Muscle of leg (tissue), 16 donors: Measurements from ENCODE around the gene EDNRB. TPM values are rescaled to one million over a fixed set of nuclear protein-coding genes. Genes with fewer than 3 reads are reported as not detected.
A peak's percentile ranks its signal among the peaks of the same experiment; 100 is the strongest.
"Not testable (repeated sequence)": the region's sequence is repeated elsewhere in the genome, so short reads cannot be mapped to it uniquely, and the experiment has no call there.

Source experiments
- DNase-seq: peaks from one replicate; pipeline ENCODE4 v3.0.0; 2013
- H3K27ac ChIP-seq: one replicate; pipeline ENCODE4 v1.5.1; 2013; ENCODE audit warnings: mild to moderate bottlenecking, low read length, control low read depth
- H3K27me3 ChIP-seq: one replicate; pipeline ENCODE4 v1.6.1; 2013; ENCODE audit warnings: low read length; ENCODE audit not compliant: control insufficient read depth, insufficient read depth
- H3K36me3 ChIP-seq: one replicate; pipeline ENCODE4 v1.6.1; 2013; ENCODE audit warnings: low read length; ENCODE audit not compliant: control insufficient read depth, insufficient read depth
- H3K4me1 ChIP-seq: one replicate; pipeline ENCODE4 v1.6.1; 2013; ENCODE audit warnings: low read length; ENCODE audit not compliant: control insufficient read depth, insufficient read depth
- H3K4me3 ChIP-seq: one replicate; pipeline ENCODE4 v1.5.1; 2013; ENCODE audit warnings: low read length, control low read depth
- H3K9me3 ChIP-seq: replicated peaks from 2 replicates; pipeline ENCODE4 v1.6.1; 2013; ENCODE audit warnings: low read depth, low read length; ENCODE audit not compliant: control insufficient read depth
- WGBS: methylation state at CpG from one replicate; pipeline ENCODE4 v1.1.5; 2013; ENCODE audit warnings: missing lambda C conversion rate; ENCODE audit not compliant: insufficient coverage; 5-methylcytosine and 5-hydroxymethylcytosine counted together
- long read RNA-seq, 11 donors: transcript quantifications; one replicate each; lab custom pipeline, GENCODE V29; 2026
- polyA plus RNA-seq, 8 donors: library from polyadenylated mRNA; unstranded; fragments of 120-200 nt; gene quantifications; one replicate each; pipeline versions ENCODE4 v1.2.1 to v1.2.3, GENCODE V29; 2013; ENCODE audit warnings: inconsistent platforms in 1 of 8, low replicate concordance in 1 of 8; ENCODE audit not compliant: insufficient read length in 8 of 8, insufficient read depth in 1 of 8
- total RNA-seq: library from RNA; stranded (reverse); fragments of 120-200 nt; gene quantifications from one replicate; pipeline ENCODE4 v1.2.4, GENCODE V29; 2013

The EDNRB gene
- total RNA-seq = 11.4 TPM
- 10 to 100 TPM; 10.5 to 25.1 (median 14.2) TPM for polyA plus RNA-seq
- long read RNA-seq, donor 1, full-length matches to known transcripts = 7 of 7 reads
- long read RNA-seq, donor 1, partial matches to known transcripts = 0 of 7 reads
- long read RNA-seq, donor 1, other reads (novel, unspliced or antisense) = 0 of 7 reads
- long read RNA-seq, donor 2 = 0 reads
- long read RNA-seq, donor 3, full-length matches to known transcripts = 7 of 7 reads
- long read RNA-seq, donor 3, partial matches to known transcripts = 0 of 7 reads
- long read RNA-seq, donor 3, other reads (novel, unspliced or antisense) = 0 of 7 reads
- long read RNA-seq, donor 4, full-length matches to known transcripts = 1 of 1 reads
- long read RNA-seq, donor 4, partial matches to known transcripts = 0 of 1 reads
- long read RNA-seq, donor 4, other reads (novel, unspliced or antisense) = 0 of 1 reads
- long read RNA-seq, donor 5, full-length matches to known transcripts = 27 of 27 reads
- long read RNA-seq, donor 5, partial matches to known transcripts = 0 of 27 reads
- long read RNA-seq, donor 5, other reads (novel, unspliced or antisense) = 0 of 27 reads
- long read RNA-seq, donor 6, full-length matches to known transcripts = 6 of 6 reads
- long read RNA-seq, donor 6, partial matches to known transcripts = 0 of 6 reads
- long read RNA-seq, donor 6, other reads (novel, unspliced or antisense) = 0 of 6 reads
- long read RNA-seq, donor 7, full-length matches to known transcripts = 8 of 8 reads
- long read RNA-seq, donor 7, partial matches to known transcripts = 0 of 8 reads
- long read RNA-seq, donor 7, other reads (novel, unspliced or antisense) = 0 of 8 reads
- long read RNA-seq, donor 8, full-length matches to known transcripts = 10 of 10 reads
- long read RNA-seq, donor 8, partial matches to known transcripts = 0 of 10 reads
- long read RNA-seq, donor 8, other reads (novel, unspliced or antisense) = 0 of 10 reads
- long read RNA-seq, donor 9, full-length matches to known transcripts = 4 of 4 reads
- long read RNA-seq, donor 9, partial matches to known transcripts = 0 of 4 reads
- long read RNA-seq, donor 9, other reads (novel, unspliced or antisense) = 0 of 4 reads
- long read RNA-seq, donor 10, full-length matches to known transcripts = 3 of 3 reads
- long read RNA-seq, donor 10, partial matches to known transcripts = 0 of 3 reads
- long read RNA-seq, donor 10, other reads (novel, unspliced or antisense) = 0 of 3 reads
- long read RNA-seq, donor 11, full-length matches to known transcripts = 4 of 4 reads
- long read RNA-seq, donor 11, partial matches to known transcripts = 0 of 4 reads
- long read RNA-seq, donor 11, other reads (novel, unspliced or antisense) = 0 of 4 reads

- under 1% methylated on average over 49 of the region's 60 CpGs for WGBS
- H3K27ac ChIP-seq = peak within 1 kb of the TSS; percentile 56
- peak within 1 kb of the TSS; percentile 70 for H3K4me3 ChIP-seq
- H3K36me3 ChIP-seq = no peaks in the 10 kb centered on the region
- peaks cover 13% of the 10 kb centered on the region for H3K27me3 ChIP-seq
- peaks cover 14% of the 10 kb centered on the region for H3K4me1 ChIP-seq
- no peaks in the 10 kb centered on the region for H3K9me3 ChIP-seq
- DNase-seq = peak; percentile 57
Measured at GRCh38 chr13:77918391-77919245, at the start of gene EDNRB. EDNRB (minus strand) TSS chr13:77918831; CDS start chr13:77918573, 258 bp downstream.

DNA sequence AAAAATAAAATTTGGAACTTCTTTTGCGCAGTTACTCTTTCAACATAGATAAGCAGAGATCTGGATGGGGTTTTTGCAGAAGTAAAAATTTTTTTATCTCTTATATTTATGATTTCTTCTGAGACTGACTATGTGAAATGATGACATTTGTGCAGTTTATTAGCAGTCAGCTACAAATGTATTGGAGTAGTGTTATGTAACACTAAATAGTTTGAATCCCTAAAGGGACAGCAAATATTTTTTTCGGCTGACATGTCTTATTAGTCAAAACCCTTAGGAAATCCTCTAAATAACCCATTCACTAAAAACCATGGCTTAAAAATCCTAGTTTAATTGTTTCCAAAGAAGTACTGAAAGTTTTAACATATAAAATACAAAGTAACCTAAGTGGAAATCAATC is 48.0 kb upstream of the EDNRB start:
- Histone ChIP-seq H3K27me3 (no peaks in the 10 kb centered on the region), H3K27ac (no peak overlapping the region)
- DNase-seq = no peak

DNA sequence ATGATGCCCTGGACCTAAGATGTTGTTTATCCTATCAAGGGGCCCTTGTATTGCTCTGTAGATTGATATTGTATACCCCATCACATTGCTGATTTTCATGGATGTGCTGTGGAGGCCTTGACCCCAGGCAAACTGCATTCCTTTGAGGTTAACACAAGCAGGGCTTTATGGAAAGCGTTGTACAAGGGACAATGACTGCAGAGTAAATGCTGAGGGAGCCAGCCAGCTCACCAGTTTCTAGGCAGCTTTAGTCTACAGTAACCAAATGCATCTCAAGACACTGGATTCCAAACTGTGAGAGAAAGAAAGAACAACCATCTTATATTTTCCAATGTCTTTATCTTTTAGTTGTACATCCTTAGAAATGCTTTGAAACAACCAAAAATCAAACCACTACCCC is 34.1 kb upstream of the EDNRB start:
- H3K27me3 ChIP-seq = no peaks in the 10 kb centered on the region
- DNase-seq = no peak
- H3K4me3 ChIP-seq = no peak overlapping the region
- H3K27ac ChIP-seq = no peak overlapping the region
- 44% methylated on average over 1 of the region's 1 CpG for WGBS
- H3K4me1 ChIP-seq = no peaks in the 10 kb centered on the region
- no peaks in the 10 kb centered on the region for H3K9me3 ChIP-seq
- no peaks in the 10 kb centered on the region for H3K36me3 ChIP-seq

More for the DNA sequence above, 48.0 kb upstream of the EDNRB start:
- no peaks in the 10 kb centered on the region for H3K36me3 ChIP-seq
- no CpG with 5 or more reads among the region's 2 CpGs for WGBS
- H3K9me3 ChIP-seq = no peaks in the 10 kb centered on the region
- no peak overlapping the region for H3K4me3 ChIP-seq
- no peaks in the 10 kb centered on the region for H3K4me1 ChIP-seq

DNA sequence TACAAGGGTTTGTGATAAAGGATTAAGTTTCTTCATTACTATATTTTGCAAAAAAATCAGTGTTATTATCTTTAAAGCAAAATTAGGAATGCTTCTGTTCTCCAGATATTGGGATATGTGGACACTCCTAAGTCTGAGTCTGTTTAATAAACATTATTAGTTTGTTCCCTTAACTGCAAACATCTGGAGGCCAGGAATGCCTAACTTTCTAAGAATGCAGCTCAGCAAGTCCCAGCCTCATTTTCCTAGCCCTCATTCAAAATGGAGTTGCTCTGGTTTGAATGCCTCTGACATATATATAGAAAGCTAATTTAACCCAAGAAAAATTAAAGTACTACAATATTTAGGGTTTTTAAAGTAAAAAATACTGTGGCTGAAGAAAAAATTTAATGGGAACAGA is 33.6 kb upstream of the EDNRB start:
- no peaks in the 10 kb centered on the region for H3K4me1 ChIP-seq
- no peak overlapping the region for H3K27ac ChIP-seq
- no peaks in the 10 kb centered on the region for H3K36me3 ChIP-seq
- no peaks in the 10 kb centered on the region for H3K9me3 ChIP-seq
- H3K4me3 ChIP-seq = no peak overlapping the region
- DNase-seq = no peak
- H3K27me3 ChIP-seq = no peaks in the 10 kb centered on the region

- WGBS = no CpG with 5 or more reads among the region's 1 CpG
- no peak overlapping the region for H3K27ac ChIP-seq
- H3K9me3 ChIP-seq = no peaks in the 10 kb centered on the region
- no peaks in the 10 kb centered on the region for H3K4me1 ChIP-seq
- H3K36me3 ChIP-seq = no peaks in the 10 kb centered on the region
- DNase-seq = peak; percentile 17
- H3K27me3 ChIP-seq = no peaks in the 10 kb centered on the region
- no peak overlapping the region for H3K4me3 ChIP-seq
Measured at GRCh38 chr13:77946522-77946921, 27.9 kb upstream of the EDNRB start.

GRCh38 chr13:77935063-77935462 is 16.4 kb upstream of the EDNRB start:
- DNase-seq, H3K4me3 ChIP-seq: not testable (repeated sequence)
- 76% methylated on average over 3 of the region's 7 CpGs for WGBS

GRCh38 chr13:77930430-77930829 is 11.8 kb upstream of the EDNRB start:
- H3K27ac ChIP-seq = no peak overlapping the region
- H3K4me1 ChIP-seq = no peaks in the 10 kb centered on the region
- no peaks in the 10 kb centered on the region for H3K27me3 ChIP-seq
- no peaks in the 10 kb centered on the region for H3K9me3 ChIP-seq
- H3K4me3 ChIP-seq = no peak overlapping the region
- no peaks in the 10 kb centered on the region for H3K36me3 ChIP-seq
- DNase-seq = no peak

More at GRCh38 chr13:77935063-77935462, 16.4 kb upstream of the EDNRB start:
- H3K27ac ChIP-seq, H3K27me3 ChIP-seq, H3K36me3 ChIP-seq, H3K9me3 ChIP-seq, H3K4me1 ChIP-seq: not testable (repeated sequence)

DNA sequence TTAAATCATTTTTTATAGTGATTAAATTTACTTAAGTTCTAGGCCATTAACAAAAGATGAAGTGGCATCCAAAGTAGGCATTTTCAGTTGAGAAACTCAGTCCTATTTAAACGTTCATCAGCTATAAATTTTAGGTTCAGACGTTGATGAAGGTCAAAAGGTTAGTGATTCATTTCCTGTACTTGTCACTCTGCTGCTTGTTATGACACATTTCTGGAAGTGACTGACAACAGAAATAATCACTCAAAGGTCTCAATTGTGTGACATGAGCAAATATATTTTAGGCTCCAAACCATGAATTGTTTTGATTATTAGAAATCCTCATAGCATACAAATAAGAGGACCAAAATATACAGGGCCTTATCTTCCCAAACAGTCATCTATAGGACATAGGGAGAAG is 10.3 kb upstream of the EDNRB start:
- Histone ChIP-seq H3K9me3 (no peaks in the 10 kb centered on the region), H3K27ac (no peak overlapping the region), H3K36me3 (no peaks in the 10 kb centered on the region), H3K27me3 (no peaks in the 10 kb centered on the region), H3K4me1 (no peaks in the 10 kb centered on the region), H3K4me3 (no peak overlapping the region)
- no peak for DNase-seq
- no CpG with 5 or more reads among the region's 2 CpGs for WGBS

- Histone ChIP-seq H3K36me3 (no peaks in the 10 kb centered on the region), H3K27ac (no peak overlapping the region), H3K27me3 (no peaks in the 10 kb centered on the region), H3K4me3 (no peak overlapping the region), H3K9me3 (no peaks in the 10 kb centered on the region), H3K4me1 (no peaks in the 10 kb centered on the region)
- 95% methylated on average over 14 of the region's 14 CpGs for WGBS
- no peak for DNase-seq
Measured at GRCh38 chr13:77925616-77926015, 7.0 kb upstream of the EDNRB start.
